Stimulated activated naive CD8-positive, alpha-beta T cell treated with anti-CD3 and anti-CD28 coated beads, Interleukin-15, Interleukin-2, amounts not matched to agents 100 U/mL and 50 U/mL, for 24 hours (primary cell): ENCODE results near the gene ARFGEF2.
"Not testable (repeated sequence)": the region's sequence is repeated elsewhere in the genome, so short reads cannot be mapped to it uniquely, and the experiment has no call there.

Experiments
- ATAC-seq: fragments of 150-1000 bp; cut with Tn5 transposase; one replicate; pipeline ENCODE4 v1.10.0; 2021
- DNase-seq: peaks from one replicate; pipeline ENCODE4 v3.0.0; 2021

ARFGEF2 gene

DNA sequence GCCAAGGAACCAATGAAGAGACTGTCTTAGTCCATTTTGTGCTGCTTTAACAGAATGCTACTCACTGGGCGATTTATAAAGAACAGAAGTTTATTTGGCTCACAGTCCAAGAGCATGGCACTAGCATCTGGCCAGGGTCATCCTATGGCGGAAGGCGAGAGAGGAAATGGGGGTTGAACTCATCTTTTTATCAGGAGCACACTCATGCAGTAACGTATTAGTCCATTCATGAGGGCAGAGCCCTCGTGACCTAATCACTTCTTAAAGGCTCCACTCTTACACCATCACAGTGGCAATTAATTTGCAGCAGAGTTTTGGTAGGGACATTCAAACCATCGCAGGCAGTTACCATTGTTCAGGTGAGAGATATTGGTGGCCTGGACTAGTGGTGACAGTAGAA is 8.5 kb downstream of the ARFGEF2 start:
- no peak for ATAC-seq
- no peak for DNase-seq

DNA sequence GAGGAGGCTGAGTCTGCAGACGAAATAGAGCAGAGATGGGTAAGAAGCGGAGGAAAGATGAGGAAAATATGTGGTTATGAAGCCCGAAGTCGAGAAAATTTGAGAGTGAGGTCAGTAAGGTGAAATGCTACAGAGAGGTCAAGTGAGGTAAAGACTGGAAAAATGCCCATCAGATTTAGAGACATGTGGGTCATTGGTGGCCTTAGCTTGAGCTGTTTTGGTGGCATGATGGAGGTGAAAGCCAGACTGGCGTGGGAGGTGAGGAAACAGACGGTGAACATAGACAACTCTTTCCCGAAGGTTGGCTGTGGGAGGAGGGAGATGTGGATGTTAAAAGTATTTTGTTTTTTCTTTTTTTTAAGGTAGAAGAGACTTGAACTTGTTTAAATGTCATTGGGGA is 9.4 kb downstream of the ARFGEF2 start:
- DNase-seq (no peak), ATAC-seq (no peak)

DNA sequence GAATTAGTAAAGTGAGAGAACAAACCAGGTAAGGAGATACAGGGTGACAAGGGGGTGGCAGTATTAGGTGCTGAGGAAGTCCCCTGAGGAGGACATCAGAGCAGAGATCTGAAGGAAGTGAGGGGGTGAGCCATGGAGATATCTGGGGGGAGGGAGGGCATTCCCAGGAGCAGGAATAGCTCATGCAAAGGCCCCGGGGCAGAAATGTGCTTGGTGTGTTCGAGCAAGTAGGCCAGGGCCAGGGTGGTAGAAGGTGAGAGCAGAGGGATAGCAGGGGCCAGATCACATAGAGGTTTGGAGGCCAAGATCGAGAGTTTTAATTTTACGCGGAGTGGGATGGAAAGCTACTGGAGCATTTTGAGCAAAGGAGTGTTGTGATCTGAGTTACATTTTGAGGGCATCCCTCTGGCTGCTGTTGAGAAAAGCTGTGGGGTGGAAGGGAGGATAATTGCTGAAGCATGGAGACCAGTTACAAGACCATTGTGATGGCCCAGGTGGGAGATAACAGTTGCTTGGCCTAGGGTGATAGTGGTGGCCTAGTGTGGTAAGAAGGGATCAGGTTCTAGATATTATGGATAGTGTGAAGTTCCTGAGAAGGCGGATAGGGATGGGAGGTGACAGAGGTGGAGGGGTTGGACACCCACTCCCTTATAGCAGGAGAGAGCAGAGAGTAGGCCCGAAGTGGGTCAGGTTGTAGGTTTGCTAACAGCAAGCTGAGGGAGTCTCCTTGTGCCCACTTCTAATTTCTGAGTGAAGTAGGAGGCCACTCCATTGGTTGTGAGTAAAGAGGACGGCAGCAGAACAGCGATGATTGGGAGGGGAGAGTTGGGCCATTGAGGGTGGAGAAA is 10.2 kb downstream of the ARFGEF2 start:
- ATAC-seq (no peak), DNase-seq (no peak)

DNA sequence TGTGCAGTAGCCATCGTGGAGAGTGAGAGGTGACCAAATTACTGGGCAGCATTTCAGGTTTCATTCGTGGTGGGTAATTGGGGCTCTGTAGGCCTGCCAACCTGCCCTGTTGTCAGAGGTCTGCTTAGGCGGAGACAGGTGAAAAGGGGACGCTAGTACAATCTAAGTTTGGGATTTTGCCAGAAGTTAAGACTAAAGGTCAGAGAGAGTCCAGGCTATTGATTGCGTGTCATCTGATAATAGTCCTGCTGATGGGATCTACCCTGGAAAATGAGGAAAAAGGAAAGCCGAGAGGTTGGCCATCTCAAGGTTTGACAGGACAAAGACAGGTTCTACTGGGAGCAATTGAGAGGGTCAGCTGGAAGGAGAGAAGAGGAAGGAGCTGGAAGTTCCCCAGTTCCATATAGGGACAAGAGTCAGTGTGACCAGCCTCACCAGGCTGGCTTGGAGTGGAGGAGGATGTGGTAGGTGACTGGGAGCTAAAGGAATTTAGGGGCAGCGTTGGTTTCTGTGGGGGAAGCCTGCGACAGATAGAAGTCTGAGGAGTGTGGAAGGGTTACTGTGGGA is 10.9 kb downstream of the ARFGEF2 start:
- DNase-seq, result no peak

DNA sequence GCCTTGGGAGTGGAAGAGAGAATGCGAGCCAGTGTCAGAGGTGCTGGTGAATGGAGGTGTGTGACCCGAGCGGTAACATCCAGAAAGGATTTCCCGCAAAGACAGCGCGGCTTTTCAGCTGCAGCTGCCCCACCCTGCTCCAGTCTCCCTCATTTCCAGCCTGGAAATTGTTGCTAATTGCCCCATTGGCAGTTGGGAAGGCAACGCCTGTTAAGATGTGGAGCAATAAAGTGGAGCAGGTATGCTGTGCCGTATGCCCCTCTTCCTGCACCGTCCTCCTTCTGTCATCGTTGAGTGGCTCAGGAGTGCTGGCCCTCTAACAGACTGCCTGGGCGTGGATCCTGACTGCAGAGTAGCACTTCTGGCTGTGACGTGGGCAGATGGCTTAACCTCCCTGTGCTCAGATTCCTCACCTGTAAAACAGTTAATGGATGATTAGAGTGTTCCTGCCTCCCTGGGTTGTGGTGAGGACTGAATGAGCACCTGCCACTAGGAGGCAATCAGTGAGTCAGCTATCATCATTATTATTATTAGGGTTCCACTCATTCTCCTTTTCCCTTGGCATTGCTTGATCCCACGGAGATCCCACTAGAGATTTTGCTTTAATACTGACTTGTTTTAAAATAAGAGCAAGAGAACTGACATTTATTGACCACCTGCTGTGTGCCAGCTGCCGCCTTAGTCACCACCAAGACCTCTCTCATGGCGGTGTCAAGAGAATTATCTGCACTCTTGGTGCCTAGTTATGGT is 11.7 kb downstream of the ARFGEF2 start:
- ATAC-seq, result no peak

More for the DNA sequence above, 10.9 kb downstream of the ARFGEF2 start:
- ATAC-seq, result no peak

DNA sequence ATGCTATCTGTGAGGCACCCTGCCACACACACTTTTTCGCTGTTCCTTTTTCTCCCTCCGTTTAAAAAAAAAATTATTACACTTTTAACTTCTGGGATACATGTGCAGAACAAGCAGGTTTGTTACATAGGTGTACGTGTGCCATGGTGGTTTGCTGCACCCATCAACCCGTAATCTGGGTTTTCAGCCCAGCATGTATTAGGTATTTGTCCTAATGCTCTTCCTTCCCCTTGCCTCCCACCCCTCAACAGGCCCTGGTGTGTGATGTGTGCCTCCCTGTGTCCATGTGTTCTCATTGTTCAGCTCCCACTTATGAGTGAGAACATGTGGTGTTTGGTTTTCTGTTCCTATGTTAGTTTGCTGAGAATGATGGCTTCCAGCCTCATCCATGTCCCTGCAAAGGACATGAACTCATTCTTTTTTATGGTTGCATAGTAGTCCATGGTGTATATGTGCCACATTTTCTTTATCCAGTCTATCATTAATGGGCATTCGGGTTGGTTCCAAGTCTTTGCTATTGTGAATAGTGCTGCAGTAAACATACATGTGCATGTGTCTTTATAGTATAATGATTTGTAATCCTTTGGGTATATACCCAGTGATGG is 12.9 kb downstream of the ARFGEF2 start:
- DNase-seq, ATAC-seq: not testable (repeated sequence)

More for the DNA sequence above, 11.7 kb downstream of the ARFGEF2 start:
- no peak for DNase-seq

DNA sequence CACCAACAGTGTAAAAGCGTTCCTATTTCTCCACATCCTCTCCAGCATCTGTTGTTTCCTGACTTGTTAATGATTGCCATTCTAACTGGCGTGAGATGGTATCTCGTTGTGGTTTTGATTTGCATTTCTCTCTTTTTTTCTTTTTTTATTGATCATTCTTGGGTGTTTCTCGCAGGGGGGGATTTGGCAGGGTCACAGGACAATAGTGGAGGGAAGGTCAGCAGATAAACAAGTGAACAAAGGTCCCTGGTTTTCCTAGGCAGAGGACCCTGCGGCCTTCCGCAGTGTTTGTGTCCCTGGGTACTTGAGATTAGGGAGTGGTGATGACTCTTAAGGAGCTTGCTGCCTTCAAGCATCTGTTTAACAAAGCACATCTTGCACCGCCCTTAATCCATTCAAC is 13.5 kb downstream of the ARFGEF2 start:
- not testable (repeated sequence) for ATAC-seq, DNase-seq

DNA sequence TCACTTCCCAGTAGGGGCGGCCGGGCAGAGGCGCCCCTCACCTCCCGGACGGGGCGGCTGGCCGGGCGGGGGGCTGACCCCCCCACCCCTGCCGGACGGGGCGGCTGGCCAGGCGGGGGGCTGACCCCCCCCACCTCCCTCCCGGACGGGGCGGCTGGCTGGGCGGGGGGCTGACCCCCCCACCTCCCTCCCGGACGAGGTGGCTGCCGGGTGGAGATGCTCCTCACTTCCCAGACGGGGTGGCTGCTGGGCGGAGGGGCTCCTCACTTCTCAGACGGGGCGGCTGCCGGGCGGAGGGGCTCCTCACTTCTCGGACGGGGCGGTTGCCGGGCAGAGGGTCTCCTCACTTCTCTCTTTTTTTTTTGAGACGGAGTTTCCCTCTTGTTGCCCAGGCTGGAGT is 14.7 kb downstream of the ARFGEF2 start:
- not testable (repeated sequence) for ATAC-seq, DNase-seq

DNA sequence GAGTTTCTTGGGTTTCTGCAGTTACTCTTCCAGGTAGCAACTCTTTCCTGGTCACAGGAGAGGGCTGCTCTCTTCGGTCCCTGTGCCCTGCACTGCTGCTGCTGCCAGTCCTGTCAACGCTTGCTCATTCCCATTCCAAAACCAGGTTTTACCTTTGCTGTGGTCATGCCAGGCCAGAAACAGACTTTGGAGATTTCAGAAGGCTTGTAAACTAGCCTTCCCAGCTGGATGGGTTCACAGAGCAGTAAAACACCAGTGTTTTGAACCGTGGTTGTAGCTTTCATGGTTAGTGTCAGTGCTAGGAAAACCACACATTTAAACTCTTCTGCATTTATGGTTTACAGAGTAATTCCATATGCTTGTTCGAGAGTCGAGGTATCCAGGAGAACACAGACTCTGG is 16.2 kb downstream of the ARFGEF2 start:
- DNase-seq (no peak), ATAC-seq (no peak)

DNA sequence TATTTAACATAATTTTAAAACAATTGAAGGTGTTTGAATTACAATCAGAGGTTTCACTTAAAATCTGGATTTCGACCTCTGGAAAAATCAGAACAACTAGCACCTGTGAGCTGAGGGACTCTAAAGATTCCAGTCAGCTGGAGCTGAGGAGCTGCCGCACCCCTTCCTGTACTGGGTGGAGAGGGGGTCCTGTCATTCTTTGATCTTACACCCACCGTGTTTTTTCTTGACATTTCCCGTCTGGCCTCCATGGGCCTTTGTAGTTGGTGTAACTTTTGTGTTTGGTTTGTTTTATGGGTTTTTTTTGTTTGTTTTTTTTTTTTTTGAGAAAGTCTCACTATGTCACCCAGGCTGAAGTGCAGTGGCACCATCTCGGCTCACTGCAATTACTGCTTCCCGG is 17.2 kb downstream of the ARFGEF2 start:
- DNase-seq, result no peak
- no peak for ATAC-seq

DNA sequence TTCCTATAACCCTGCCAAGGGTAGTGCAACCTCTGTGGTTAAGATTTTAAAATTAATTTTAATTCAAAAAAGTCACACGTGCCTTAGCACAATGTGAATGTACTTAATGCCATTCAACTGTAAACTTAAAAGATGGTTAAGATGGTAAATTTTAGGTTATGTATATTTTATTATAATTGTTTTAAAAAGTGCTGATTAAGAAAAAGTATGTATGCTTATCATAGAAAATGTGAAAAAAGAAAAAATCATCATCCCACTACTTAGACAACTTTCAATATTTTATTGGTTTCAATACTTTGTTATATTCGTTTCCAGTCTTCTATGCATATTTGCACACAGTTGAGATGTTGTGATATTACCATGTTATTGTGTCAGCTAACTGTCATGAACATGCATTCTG is 18.7 kb downstream of the ARFGEF2 start:
- no peak for DNase-seq
- ATAC-seq, result no peak

DNA sequence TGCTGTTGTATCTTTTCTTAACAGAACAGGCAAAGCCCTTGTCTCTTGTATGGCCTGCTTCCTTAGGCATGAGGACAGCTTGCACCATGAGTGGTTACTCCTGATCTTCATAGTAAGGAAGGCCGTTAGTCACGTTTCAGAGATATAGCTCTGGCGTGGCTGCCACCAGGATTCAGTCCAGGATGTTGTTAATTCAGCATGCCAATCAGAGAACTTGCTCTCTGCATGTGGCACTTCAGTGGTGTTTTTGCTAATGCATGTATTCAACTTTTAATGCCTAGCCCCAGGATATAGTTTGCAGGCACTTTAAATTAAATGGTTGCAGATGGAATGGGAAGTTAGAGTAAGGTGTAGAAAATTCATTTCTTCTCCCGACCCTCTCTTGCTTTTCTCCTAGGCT is 20.0 kb downstream of the ARFGEF2 start:
- ATAC-seq (no peak), DNase-seq (no peak)

DNA sequence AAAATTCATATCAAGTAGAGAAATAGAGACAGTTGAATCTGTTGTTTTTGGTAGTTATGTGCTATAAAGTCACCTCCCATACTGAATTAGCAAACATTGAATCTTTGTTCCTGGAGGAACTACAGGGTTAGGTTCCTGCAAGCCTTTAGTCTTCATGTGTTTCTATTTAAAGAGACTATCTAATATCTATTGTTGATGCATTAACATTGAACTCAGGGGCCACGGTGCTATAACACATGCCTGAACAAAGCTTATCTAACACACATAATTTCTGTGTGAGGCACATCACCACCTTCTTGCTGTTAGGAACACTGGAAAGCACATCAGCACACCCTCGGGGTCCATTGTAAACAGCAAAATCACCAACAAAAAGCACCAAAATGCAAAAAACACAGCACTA is 21.2 kb downstream of the ARFGEF2 start:
- no peak for DNase-seq
- ATAC-seq, result no peak

DNA sequence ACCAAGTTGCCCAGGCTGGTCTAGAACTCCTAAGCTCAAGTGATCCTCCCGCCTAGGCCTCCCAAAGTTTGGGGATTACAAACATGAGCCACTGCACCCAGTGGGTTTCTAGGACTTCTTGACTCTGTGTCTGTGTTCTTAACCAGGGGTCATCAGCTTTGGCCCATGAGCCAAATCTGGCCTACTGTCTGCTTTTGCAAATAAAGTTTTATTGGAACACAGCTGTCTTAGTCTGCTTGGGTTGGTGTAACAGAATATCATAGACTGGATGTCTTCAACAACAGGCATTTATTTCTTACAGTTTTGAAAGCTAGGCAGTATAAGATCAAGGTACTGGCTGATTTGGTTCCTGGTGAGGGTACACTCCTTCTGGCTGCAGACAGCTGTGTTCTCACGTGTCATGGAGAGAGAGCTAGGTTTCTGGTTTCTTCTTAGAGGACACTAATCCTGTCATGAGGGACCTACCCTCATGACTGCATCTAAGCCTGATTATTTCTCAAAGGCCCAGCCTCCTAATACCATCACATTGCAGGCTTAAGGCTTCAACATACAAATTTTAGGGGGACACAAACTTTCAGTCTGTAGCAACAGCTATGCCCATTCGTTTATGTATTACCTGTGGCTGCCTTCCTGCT is 23.3 kb downstream of the ARFGEF2 start:
- ATAC-seq (no peak), DNase-seq (no peak)

DNA sequence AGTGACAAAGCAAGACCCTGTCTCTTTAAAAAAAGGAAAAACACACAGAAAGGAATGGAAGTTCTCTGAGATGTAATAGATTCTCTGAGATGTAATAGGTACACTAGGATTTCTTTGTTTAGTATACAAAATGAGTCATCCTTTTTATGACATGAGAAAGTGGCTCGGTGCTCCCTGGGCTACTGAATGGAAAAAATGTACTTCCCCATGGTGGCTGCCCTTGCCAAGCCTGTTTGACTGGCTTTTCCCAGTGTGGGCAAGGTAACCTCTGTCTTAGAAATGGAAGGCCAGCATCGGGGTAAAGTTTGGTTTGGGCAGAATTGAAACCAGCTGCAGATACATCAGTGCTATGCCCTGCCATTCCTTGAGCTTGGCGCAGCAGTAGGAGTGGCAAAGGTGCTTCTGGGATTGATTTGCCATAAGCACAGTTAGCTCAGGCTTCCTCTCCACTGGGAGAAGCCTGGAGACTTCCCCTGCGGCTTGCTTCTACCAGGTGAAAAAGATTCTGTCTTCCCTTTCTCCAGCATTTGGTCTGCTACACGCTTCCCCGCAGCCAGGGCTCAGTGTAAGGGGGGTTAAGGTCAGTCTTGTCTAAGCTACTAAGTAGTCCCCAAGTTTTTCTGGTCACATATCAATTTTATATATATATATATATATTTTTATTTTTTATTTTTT is 24.5 kb downstream of the ARFGEF2 start:
- no peak for ATAC-seq

DNA sequence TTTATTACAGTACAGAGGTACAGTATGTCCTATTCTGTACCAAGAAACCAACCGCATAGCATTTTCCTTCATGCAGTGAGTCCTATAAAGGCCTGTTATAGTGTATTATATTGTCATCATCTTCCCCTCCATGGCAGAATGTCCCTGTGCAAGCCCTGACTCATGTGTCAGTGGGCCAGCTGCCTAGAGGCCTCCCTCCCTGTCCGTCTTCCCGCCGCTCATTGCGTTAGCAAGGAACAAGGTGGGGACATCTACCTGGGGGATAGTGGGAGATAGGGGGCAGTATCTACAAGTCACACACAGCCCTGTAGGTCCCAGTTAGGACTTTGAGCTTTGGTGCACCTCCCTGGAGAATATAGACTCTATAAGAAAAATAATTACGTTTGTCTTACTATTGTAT is 27.1 kb downstream of the ARFGEF2 start:
- no peak for ATAC-seq
- DNase-seq, result no peak

More for the DNA sequence above, 24.5 kb downstream of the ARFGEF2 start:
- no peak for DNase-seq

DNA sequence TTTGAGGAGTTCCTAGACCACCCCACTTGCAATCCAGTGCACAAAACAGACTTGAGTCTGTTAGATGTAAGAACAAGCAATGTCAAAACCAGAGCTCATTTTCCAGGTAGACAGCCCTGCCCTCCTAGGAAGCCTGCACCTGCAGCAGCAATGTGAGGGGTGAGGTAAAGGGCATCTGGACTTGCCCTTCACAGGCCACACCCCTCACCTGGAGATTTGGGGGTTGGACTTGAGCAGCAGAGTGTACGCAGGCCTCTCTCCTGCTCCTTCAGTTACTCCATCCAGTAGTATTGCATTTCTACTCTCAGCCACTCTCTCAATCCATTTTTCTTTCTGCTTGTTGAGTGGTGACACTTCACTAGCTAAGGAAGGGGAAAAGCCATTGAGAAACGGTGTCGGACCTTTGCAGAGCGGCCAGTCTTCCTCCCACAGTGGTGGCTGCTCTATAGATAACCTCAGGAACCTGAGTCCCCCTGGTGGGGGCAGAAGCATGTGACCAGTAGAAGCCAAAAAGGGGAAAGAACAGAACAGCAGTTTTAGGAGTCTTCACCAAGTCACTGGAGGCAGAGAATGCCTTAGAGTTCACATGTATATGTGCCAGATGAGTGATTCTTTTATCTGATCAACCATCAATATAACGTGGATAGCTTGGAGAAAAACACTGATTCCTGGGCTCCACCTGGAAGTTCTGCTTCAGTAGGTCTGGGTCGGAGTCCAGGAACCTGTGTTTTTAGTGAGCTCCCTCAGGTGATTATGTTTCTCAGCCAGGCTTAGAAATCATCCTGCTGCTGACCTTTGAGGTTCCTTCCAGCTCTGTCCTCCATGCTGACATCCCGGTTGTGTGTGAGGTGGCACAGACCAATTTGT is 28.0 kb downstream of the ARFGEF2 start:
- no peak for ATAC-seq
- DNase-seq, result no peak

DNA sequence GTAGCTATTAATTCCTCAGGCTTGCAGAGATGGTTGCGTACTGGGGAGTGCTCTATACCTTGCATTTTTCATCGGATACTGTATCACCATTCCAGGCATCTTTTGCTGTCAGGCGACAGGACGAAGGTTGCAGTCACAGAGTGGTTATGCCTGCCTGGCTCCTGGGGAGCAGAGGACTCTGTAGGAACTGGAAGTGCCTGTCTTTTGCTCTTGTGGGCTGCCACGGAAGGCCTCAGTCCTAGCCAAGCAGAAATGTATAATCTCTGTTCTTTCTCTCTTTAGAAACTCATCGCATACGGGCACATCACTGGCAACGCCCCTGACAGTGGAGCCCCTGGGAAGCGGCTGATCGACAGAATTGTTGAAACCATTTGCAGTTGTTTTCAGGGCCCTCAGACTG is 29.5 kb downstream of the ARFGEF2 start:
- DNase-seq (no peak), ATAC-seq (no peak)

DNA sequence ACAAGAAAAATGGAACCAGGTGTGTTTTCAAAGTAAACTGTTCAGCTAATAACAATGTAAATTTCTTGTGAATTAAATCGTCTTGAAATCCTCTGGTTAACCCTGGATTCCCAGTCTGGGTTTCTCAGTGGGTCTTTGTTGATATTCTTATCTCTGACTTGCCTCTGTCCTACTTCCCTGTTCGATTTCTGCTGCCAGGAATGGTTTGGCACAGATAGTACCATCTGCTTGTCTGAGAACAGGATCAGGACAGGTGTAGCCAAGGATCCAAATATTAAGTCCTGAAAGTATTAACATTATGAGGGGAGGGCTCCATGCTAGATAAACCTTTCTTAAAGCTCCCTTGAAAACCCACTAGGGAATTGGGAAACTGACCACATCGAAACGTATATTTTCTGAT is 30.1 kb downstream of the ARFGEF2 start:
- ATAC-seq, result no peak
- no peak for DNase-seq

DNA sequence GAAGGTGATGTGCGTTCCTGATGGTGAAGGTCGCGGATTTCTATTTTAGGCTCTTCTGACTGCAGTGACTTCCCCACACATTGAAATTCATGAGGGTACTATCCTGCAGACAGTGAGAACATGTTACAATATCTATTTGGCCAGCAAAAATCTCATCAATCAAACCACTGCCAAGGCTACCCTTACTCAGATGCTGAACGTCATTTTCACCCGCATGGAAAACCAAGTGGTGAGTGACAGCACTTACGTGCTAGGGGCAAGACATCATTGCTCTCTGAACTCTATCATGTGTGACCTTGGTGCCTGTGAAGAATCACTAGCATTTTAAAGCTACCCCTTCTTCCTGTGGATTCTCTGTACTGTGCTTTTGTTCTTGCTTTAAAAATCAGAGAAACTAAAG is 31.1 kb downstream of the ARFGEF2 start:
- ATAC-seq, result no peak
- no peak for DNase-seq

DNA sequence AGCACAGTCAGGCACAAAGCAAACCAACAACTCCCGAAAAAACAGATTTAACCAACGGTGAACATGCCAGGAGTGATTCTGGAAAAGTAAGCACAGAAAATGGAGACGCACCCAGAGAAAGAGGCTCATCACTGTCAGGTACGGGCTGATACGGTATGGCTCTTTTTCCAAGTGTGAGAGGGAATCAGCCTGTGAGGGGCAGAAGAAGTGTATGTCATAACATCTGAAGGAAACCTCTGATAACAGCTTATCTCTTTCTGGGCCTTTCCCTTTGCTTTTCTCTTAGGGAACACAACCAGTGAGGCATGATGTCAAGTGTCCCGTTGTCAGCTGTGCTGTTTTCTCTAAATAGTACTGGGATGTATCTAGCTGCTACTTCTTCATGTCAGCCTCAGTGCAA is 32.1 kb downstream of the ARFGEF2 start:
- ATAC-seq, result no peak
- no peak for DNase-seq
